Spinal cord (tissue), 10 donors: ENCODE data around the gene DCP2. TPM values are rescaled to one million over a fixed set of nuclear protein-coding genes. Genes with fewer than 3 reads are reported as not detected.

Experiments used
- DNase-seq, 6 donors: peaks; one replicate each; pipeline versions ENCODE4 v3.0.0 to v3.0.0-alpha.2; 2013 to 2015; ENCODE audit warnings: low spot score in 6 of 6, low read depth in 4 of 6
- H3K27ac ChIP-seq: one replicate; pipeline ENCODE4 v1.5.1; 2013; ENCODE audit warnings: low read depth, low read length, control low read depth
- H3K27me3 ChIP-seq: one replicate; pipeline ENCODE4 v1.6.1; 2013; ENCODE audit warnings: low read length; ENCODE audit not compliant: control insufficient read depth, insufficient read depth
- H3K36me3 ChIP-seq: one replicate; pipeline ENCODE4 v1.6.1; 2013; ENCODE audit warnings: low read length; ENCODE audit not compliant: control insufficient read depth, insufficient read depth
- H3K4me1 ChIP-seq: one replicate; pipeline ENCODE4 v1.6.1; 2013; ENCODE audit warnings: low read length; ENCODE audit not compliant: control insufficient read depth, insufficient read depth
- H3K4me3 ChIP-seq: one replicate; pipeline ENCODE4 v1.5.1; 2013; ENCODE audit warnings: low read depth, low read length, control low read depth
- H3K9me3 ChIP-seq: one replicate; pipeline ENCODE4 v1.6.1; 2013; ENCODE audit warnings: low read length; ENCODE audit not compliant: control insufficient read depth, insufficient read depth
- WGBS: methylation state at CpG from one replicate; pipeline ENCODE4 v1.1.5; 2013; ENCODE audit warnings: missing lambda C conversion rate; ENCODE audit not compliant: insufficient coverage; 5-methylcytosine and 5-hydroxymethylcytosine counted together
- polyA plus RNA-seq, 2 donors: library from polyadenylated mRNA; unstranded; fragments of 120-200 nt; gene quantifications; one replicate each; pipeline ENCODE4 v1.2.1, GENCODE V29; 2013; ENCODE audit not compliant: insufficient read length in 2 of 2
- total RNA-seq, 2 donors: library from RNA; depleted of rRNA in 1 of 2; stranded (reverse); fragments of 120-200 nt in 1 of 2; fragments of >200 nt in 1 of 2; gene quantifications; one replicate each; pipeline versions ENCODE4 v1.2.3 to v1.2.4, GENCODE V29; 2013 to 2014
- donor health status: healthy.

DCP2 gene
- total and polyA plus RNA-seq, 4 donors, result 17.8 to 82.1 (median 38.2) TPM

GRCh38 chr5:113068559-113068958 is 92.0 kb downstream of the DCP2 start:
- Histone ChIP-seq H3K9me3 (no peaks in the 10 kb centered on the region), H3K27me3 (no peaks in the 10 kb centered on the region), H3K36me3 (peaks cover 21% of the 10 kb centered on the region), H3K27ac (no peak overlapping the region), H3K4me1 (peaks cover 13% of the 10 kb centered on the region), H3K4me3 (no peak overlapping the region)
- 93% methylated on average over 2 of the region's 2 CpGs for WGBS
- no peak for DNase-seq

Other genes starting within 250 kb of the DCP2 start
- gene APC, start 238.9 kb upstream of the DCP2 start, total RNA-seq, result 100 to 1,000 TPM; 138 to 279 TPM
- gene APC, start 238.9 kb upstream of the DCP2 start, polyA plus RNA-seq, result 100 to 1,000 TPM in 1 of 2 donors, 10 to 100 TPM in 1; 83.2 to 137 TPM
- gene SRP19, start 115.5 kb upstream of the DCP2 start, total RNA-seq, result 10 to 100 TPM; 55.3 to 70.3 TPM
- 10 to 100 TPM; 85.8 to 90.8 TPM for gene SRP19, start 115.5 kb upstream of the DCP2 start, polyA plus RNA-seq
- gene REEP5, start 54.6 kb upstream of the DCP2 start, total RNA-seq, result 100 to 1,000 TPM in 1 of 2 donors, 10 to 100 TPM in 1; 57.2 to 152 TPM
- gene REEP5, start 54.6 kb upstream of the DCP2 start, polyA plus RNA-seq, result 100 to 1,000 TPM; 156 to 201 TPM